C4-2B (cell line): ENCODE measurements around the gene SMARCC1.

ENCODE experiments used
- H3K27ac ChIP-seq: fragments of 450-650 bp; 2 replicates; pipeline ENCODE4 v1.5.1; 2017
- ZFX ChIP-seq: fragments of 450-650 bp; IDR thresholded peaks from 2 replicates; pipeline ENCODE4 v1.6.1; 2017
- TF ChIP-seq, protein P1 (sequence below): fragments of 450-650 bp; conservative IDR thresholded peaks from 2 replicates; pipeline ENCODE4 v1.5.1; 2017; ENCODE audit warnings: mild to moderate bottlenecking

The SMARCC1 gene

DNA sequence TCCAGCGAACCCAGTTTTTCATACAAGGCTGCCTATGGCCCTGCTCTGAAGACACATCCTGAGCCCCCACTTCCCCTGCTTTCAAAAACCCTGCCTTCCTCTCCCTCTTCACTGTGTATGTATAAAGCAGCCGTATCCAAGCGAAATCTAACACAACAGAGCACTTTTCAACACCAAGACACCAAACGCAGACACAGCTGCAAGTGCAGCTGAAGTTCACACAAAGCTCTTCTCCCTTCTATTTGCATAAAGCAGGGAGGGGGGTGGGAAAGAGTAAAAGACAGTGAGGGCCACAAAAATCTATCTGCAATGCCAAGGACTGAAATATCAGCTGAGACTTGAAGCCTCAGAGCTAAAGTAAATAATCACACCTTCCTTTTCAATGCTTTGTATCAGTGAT lies 168.0 kb downstream of the SMARCC1 start:
- TF ChIP-seq ZFX: no peak
- TF ChIP-seq, protein P1, sequence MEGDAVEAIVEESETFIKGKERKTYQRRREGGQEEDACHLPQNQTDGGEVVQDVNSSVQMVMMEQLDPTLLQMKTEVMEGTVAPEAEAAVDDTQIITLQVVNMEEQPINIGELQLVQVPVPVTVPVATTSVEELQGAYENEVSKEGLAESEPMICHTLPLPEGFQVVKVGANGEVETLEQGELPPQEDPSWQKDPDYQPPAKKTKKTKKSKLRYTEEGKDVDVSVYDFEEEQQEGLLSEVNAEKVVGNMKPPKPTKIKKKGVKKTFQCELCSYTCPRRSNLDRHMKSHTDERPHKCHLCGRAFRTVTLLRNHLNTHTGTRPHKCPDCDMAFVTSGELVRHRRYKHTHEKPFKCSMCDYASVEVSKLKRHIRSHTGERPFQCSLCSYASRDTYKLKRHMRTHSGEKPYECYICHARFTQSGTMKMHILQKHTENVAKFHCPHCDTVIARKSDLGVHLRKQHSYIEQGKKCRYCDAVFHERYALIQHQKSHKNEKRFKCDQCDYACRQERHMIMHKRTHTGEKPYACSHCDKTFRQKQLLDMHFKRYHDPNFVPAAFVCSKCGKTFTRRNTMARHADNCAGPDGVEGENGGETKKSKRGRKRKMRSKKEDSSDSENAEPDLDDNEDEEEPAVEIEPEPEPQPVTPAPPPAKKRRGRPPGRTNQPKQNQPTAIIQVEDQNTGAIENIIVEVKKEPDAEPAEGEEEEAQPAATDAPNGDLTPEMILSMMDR: no peak
- H3K27ac ChIP-seq: no peak overlapping the region

- no peak overlapping the region for H3K27ac ChIP-seq
- no peak for TF ChIP-seq ZFX
- TF ChIP-seq, protein P1: no peak
Observed at GRCh38 chr3:47612879-47613278, 168.8 kb downstream of the SMARCC1 start.

- TF ChIP-seq ZFX: no peak
- TF ChIP-seq, protein P1: no peak
- H3K27ac ChIP-seq: no peak overlapping the region
Observed at GRCh38 chr3:47612178-47612577, 169.5 kb downstream of the SMARCC1 start.

DNA sequence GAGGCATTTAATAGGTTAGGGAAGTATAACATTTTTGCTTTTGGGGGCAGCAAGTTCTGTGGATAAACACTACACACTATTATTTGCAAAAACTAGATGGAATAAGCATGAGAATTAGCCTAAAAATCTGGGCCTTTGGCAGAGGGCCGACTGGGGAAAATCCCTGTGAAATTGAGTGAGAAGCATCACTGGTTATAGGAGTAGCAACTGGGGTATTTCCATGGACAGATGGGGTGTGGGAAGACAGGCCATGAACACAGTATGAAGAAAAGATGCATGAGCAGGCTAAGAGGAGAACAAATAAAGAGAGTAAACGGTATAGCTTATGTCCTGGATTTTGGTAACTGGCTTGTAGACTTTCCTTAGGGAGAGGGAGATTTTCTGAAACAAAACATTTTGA lies 170.1 kb downstream of the SMARCC1 start:
- TF ChIP-seq, protein P1: no peak
- no peak for TF ChIP-seq ZFX
- no peak overlapping the region for H3K27ac ChIP-seq

DNA sequence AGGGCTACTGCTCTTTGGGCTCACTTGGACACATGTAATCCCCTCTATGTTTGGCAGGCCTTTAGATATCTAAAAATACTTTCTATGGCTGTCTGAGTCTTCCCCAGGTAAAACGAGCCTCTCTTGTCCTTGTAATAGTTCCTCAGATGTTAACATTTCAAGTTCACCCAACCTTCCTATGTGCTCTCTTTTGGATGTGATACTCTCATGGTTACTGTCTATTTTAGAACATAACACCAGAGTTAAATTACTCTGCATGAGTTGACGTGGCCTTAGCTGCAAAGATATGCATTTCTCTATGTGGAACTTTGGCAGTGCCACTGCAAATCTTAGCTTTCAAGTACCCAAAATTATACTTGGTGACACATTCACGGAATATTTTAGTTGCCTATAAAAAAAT lies 171.1 kb downstream of the SMARCC1 start:
- TF ChIP-seq, protein P1: no peak
- TF ChIP-seq ZFX: no peak
- no peak overlapping the region for H3K27ac ChIP-seq

- no peak overlapping the region for H3K27ac ChIP-seq
- TF ChIP-seq ZFX: no peak
- TF ChIP-seq, protein P1: no peak
Observed at GRCh38 chr3:47607335-47607734, 174.4 kb downstream of the SMARCC1 start.

GRCh38 chr3:47606165-47606564 lies 175.5 kb downstream of the SMARCC1 start:
- no peak overlapping the region for H3K27ac ChIP-seq
- TF ChIP-seq ZFX: no peak
- TF ChIP-seq, protein P1: no peak
